Endothelial cell of umbilical vein (primary cell): ENCODE results near the gene GPR137B. TPM values are rescaled to one million over a fixed set of nuclear protein-coding genes. Genes with fewer than 3 reads are reported as not detected.

Experiments
- BruUV-seq: library from RNA; stranded (reverse); fragments of 400-500 nt; replicated peaks from 2 replicates; lab custom pipeline; 2021; lab: Mats Ljungman, UMichigan
- CTCF ChIA-PET: fragments of 300-600, 350-600 bp; sonication (Branson Sonifier 250); formaldehyde crosslinking; loops from one replicate; lab custom pipeline; 2021; ENCODE audit warnings: antibody characterized with exemption, inconsistent platforms; lab: Charles Lee
- POLR2A ChIA-PET: fragments of 300-600, 350-600 bp; sonication (Branson Sonifier 250); formaldehyde crosslinking; loops from one replicate; lab custom pipeline; 2021; ENCODE audit warnings: antibody characterized with exemption, inconsistent platforms; lab: Charles Lee
- DNase-seq: peaks from one replicate; pipeline ENCODE4 v3.0.0-alpha.2; 2011; ENCODE audit warnings: low read depth, low spot score
- FAIRE-seq: peaks from 2 replicates; lab custom pipeline; 2011; peaks lifted over from hg19 to GRCh38; lab: Jason Lieb, UNC
- H2AFZ ChIP-seq: 2 replicates; pipeline ENCODE4 v1.6.0; 2012; ENCODE audit warnings: low read depth, low read length, control low read depth, inconsistent platforms
- H3K27ac ChIP-seq: 2 replicates; pipeline ENCODE4 v1.5.1; 2011; ENCODE audit warnings: low read depth, mild to moderate bottlenecking, control low read depth, low read length, moderate library complexity; ENCODE audit not compliant: insufficient read depth
- H3K27me3 ChIP-seq, 2 experiments: 2 replicates each; pipeline versions ENCODE4 v1.6.0 to v1.6.1; 2011; ENCODE audit warnings: low read length in 2 of 2, mixed read lengths in 1 of 2; ENCODE audit not compliant: control insufficient read depth in 2 of 2, insufficient read depth in 2 of 2
- H3K36me3 ChIP-seq, 2 experiments: 2 replicates in 1 of 2; 3 replicates in 1 of 2; pipeline ENCODE4 v1.5.1; 2011; ENCODE audit warnings: low read length in 2 of 2, mild to moderate bottlenecking in 1 of 2, moderate library complexity in 1 of 2; ENCODE audit not compliant: control insufficient read depth in 2 of 2, insufficient read depth in 2 of 2; ENCODE audit errors: extremely low read depth in 1 of 2
- H3K4me1 ChIP-seq: 3 replicates; pipeline ENCODE4 v1.5.1; 2011; ENCODE audit warnings: mild to moderate bottlenecking, low read length; ENCODE audit not compliant: control insufficient read depth, insufficient read depth; ENCODE audit errors: extremely low read depth
- H3K4me2 ChIP-seq: 2 replicates; pipeline ENCODE4 v1.6.1; 2011; ENCODE audit warnings: low read length, control low read depth, mixed read lengths; ENCODE audit not compliant: insufficient read depth
- H3K4me3 ChIP-seq, 3 experiments: fragments of 200-600 bp in 1 of 3; sonication (generic), shearing (Covaris generic) in 1 of 3; replicated peaks in 1 of 3; 2 replicates each; pipeline ENCODE4 v1.5.1; 2011 to 2016; ENCODE audit warnings: control low read depth in 3 of 3, low read length in 3 of 3, mild to moderate bottlenecking in 2 of 3, inconsistent platforms in 1 of 3, low read depth in 1 of 3, moderate library complexity in 1 of 3; ENCODE audit not compliant: insufficient read depth in 1 of 3
- H3K79me2 ChIP-seq: 2 replicates; pipeline ENCODE4 v1.6.0; 2012; ENCODE audit warnings: low read length, inconsistent platforms; ENCODE audit not compliant: control insufficient read depth, insufficient read depth
- H3K9ac ChIP-seq: replicated peaks from 2 replicates; pipeline ENCODE3; 2011; ENCODE audit warnings: low read length, control low read depth; ENCODE audit not compliant: insufficient read depth; ENCODE audit errors: extremely low read depth
- H3K9me1 ChIP-seq: replicated peaks from 3 replicates; pipeline ENCODE4 v1.6.0; 2011; ENCODE audit warnings: mild to moderate bottlenecking, low read length; ENCODE audit not compliant: control insufficient read depth, insufficient read depth; ENCODE audit errors: extremely low read depth
- H3K9me3 ChIP-seq: replicated peaks from 2 replicates; pipeline ENCODE4 v1.5.1; 2012; ENCODE audit warnings: low read length, inconsistent platforms; ENCODE audit not compliant: control insufficient read depth, insufficient read depth
- H4K20me1 ChIP-seq: replicated peaks from 2 replicates; pipeline ENCODE3; 2011; ENCODE audit warnings: mild to moderate bottlenecking, low read length; ENCODE audit not compliant: control insufficient read depth, insufficient read depth; ENCODE audit errors: extremely low read depth
- CTCF ChIP-seq, 2 donors: IDR thresholded peaks; 1 replicate in 1 of 2; 2 replicates in 1 of 2; pipeline ENCODE4 v1.5.1; 2011; ENCODE audit warnings: low read length in 2 of 2, mild to moderate bottlenecking in 2 of 2, moderate library complexity in 2 of 2, control low read depth in 1 of 2, inconsistent platforms in 1 of 2, low read depth in 1 of 2; ENCODE audit not compliant: insufficient read depth in 1 of 2; ENCODE audit errors: extremely low read depth in 1 of 2
- EZH2 ChIP-seq: IDR thresholded peaks from 2 replicates; pipeline ENCODE4 v1.6.1; 2012; ENCODE audit warnings: borderline replicate concordance, low read depth, mild to moderate bottlenecking, moderate library complexity, low read length, inconsistent platforms; ENCODE audit not compliant: severe bottlenecking
- FOS ChIP-seq: IDR thresholded peaks from 2 replicates; pipeline ENCODE4 v1.6.1; 2011; ENCODE audit warnings: mild to moderate bottlenecking, low read length, moderate library complexity, borderline replicate concordance; ENCODE audit not compliant: insufficient read depth
- GATA2 ChIP-seq: IDR thresholded peaks from 2 replicates; pipeline ENCODE4 v1.7.0; 2011; ENCODE audit warnings: low read depth, mild to moderate bottlenecking, moderate library complexity, mixed read lengths, low read length; ENCODE audit not compliant: insufficient read length, insufficient read depth
- JUN ChIP-seq: IDR thresholded peaks from 2 replicates; pipeline ENCODE4 v1.6.1; 2011; ENCODE audit warnings: borderline replicate concordance, low read depth; ENCODE audit not compliant: insufficient read length, insufficient read depth
- MAX ChIP-seq: IDR thresholded peaks from 2 replicates; pipeline ENCODE4 v1.6.1; 2011; ENCODE audit not compliant: insufficient read depth, insufficient read length
- MYC ChIP-seq: IDR thresholded peaks from one replicate; pipeline ENCODE4 v1.6.1; 2011; ENCODE audit warnings: mild to moderate bottlenecking, low read depth, low read length
- POLR2A ChIP-seq: IDR thresholded peaks from 2 replicates; pipeline ENCODE4 v1.6.1; 2012; ENCODE audit warnings: low read depth, mild to moderate bottlenecking, control low read depth, low read length
- POLR2AphosphoS5 ChIP-seq: IDR thresholded peaks from 2 replicates; pipeline ENCODE4 v1.6.1; 2012; ENCODE audit warnings: low read depth, mild to moderate bottlenecking, control low read depth, low read length, moderate library complexity; ENCODE audit not compliant: insufficient read depth
- dilution Hi-C: fragments of 300-500 bp; cut with MboI; formaldehyde crosslinking; loops from one replicate; pipeline ENCODE4 v1.15.0; 2019; ENCODE audit warnings: low sequenced_read_pairs; ENCODE audit not compliant: extremely low pct_ligation_motif_present
- intact Hi-C: fragments of 100-400 bp; cut with micrococcal nuclease; formaldehyde crosslinking; loops from one replicate; pipeline ENCODE4 v1.10.0; 2022
- polyA plus RNA-seq, 4 experiments: library from polyadenylated mRNA; depleted of rRNA in 3 of 4; stranded (reverse) in 3 of 4; unstranded in 1 of 4; fragments of >200 nt; gene quantifications; 2 replicates each; pipeline versions ENCODE4 v1.2.1 to v1.2.3, GENCODE V29; 2011 to 2012; ENCODE audit warnings: missing spikeins in 1 of 4
- total RNA-seq: library from RNA; stranded (reverse); gene quantifications from 2 replicates; pipeline ENCODE4 v1.2.3, GENCODE V29; 2021

The GPR137B gene
- total and polyA plus RNA-seq, 2 donors (not counting 3 experiments of a cell fraction or from before 2014, with no cell fraction given): 7.8 to 11.9 TPM

GRCh38 chr1:236193184-236193583, 50.8 kb downstream of the GPR137B start:
- no TSS peak for BruUV-seq
- FAIRE-seq (no peak), DNase-seq (no peak)
- dilution Hi-C loops: no loop called here
- H3K4me3 ChIP-seq: no peak overlapping the region
- intact Hi-C loops: no loop called here
- H3K9me3 ChIP-seq: no peaks in the 10 kb centered on the region
- H3K4me2 ChIP-seq: no peak overlapping the region
- H2AFZ ChIP-seq: no peak overlapping the region
- no peaks in the 10 kb centered on the region for H3K79me2 ChIP-seq
- H3K4me1 ChIP-seq: no peaks in the 10 kb centered on the region
- no peak overlapping the region for H3K27ac ChIP-seq
- H3K27me3 ChIP-seq: no peaks in the 10 kb centered on the region
- H4K20me1 ChIP-seq: no peaks in the 10 kb centered on the region
- TF ChIP-seq CTCF (IDR thresholded peaks at IDR 0.05; ENCODE audit: extremely low read depth in 1 of 2, insufficient read depth in 1 of 2, low read depth in 1 of 2, low read length in 2 of 2) (no peak), POLR2A (no peak), FOS (no peak), MYC (no peak), EZH2 (no peak), MAX (no peak), JUN (no peak), POLR2AphosphoS5 (no peak), GATA2 (no peak)
- ChIA-PET POLR2A (no interaction called here), CTCF (no interaction called here)
- H3K9me1 ChIP-seq: no peaks in the 10 kb centered on the region
- no peaks in the 10 kb centered on the region for H3K36me3 ChIP-seq
- no peak overlapping the region for H3K9ac ChIP-seq
